HepG2 (cell line): ENCODE data around the gene TOB1. TPM values are rescaled to one million over a fixed set of nuclear protein-coding genes. Genes with fewer than 3 reads are reported as not detected.

Source experiments
- ATAC-seq: fragments of 200-7000 bp; cut with Tn5 transposase; 3 replicates; pipeline ENCODE4 v1.9.1; 2020; ENCODE audit warnings: mild to moderate bottlenecking, moderate library complexity
- BruUV-seq: library from RNA; stranded (reverse); fragments of 400-500 nt; replicated peaks from 2 replicates; lab custom pipeline; 2021; lab: Mats Ljungman, UMichigan
- CTCF ChIA-PET: fragments of 300-600 bp; formaldehyde crosslinking; extraction: SDS; loops from one replicate; lab custom pipeline; 2021; ENCODE audit warnings: low total read pairs, inconsistent platforms, low intra/inter-chr PET ratio; lab: Yijun Ruan, JAX
- POLR2A ChIA-PET: fragments of 350-600 bp; sonication (Branson Sonifier 250); formaldehyde crosslinking; loops from one replicate; lab custom pipeline; 2020; ENCODE audit warnings: antibody characterized with exemption, inconsistent platforms; lab: Yijun Ruan, JAX
- DNase-seq: peaks from one replicate; pipeline ENCODE4 v3.0.0-alpha.2; 2015; ENCODE audit warnings: low spot score
- FAIRE-seq: peaks from 3 replicates; lab custom pipeline; 2011; peaks lifted over from hg19 to GRCh38; lab: Jason Lieb, UNC
- H2AFZ ChIP-seq: one replicate; pipeline ENCODE4 v1.6.1; 2011; ENCODE audit warnings: low read length, inconsistent platforms
- H3K27ac ChIP-seq: fragments of 300-600 bp; 3 replicates; pipeline ENCODE4 v1.8.0; 2011; ENCODE audit warnings: mixed run types, mild to moderate bottlenecking, mixed read lengths, low read length, inconsistent platforms; ENCODE audit not compliant: insufficient read depth; ENCODE audit errors: extremely low read length
- H3K27me3 ChIP-seq, 2 experiments: fragments of 200-600 bp in 1 of 2; 2 replicates in 1 of 2; 3 replicates in 1 of 2; pipeline versions ENCODE4 v1.6.0 to v1.8.0; 2011; ENCODE audit warnings: low read length in 2 of 2, mild to moderate bottlenecking in 2 of 2, moderate library complexity in 2 of 2, inconsistent platforms in 1 of 2; ENCODE audit not compliant: insufficient read depth in 2 of 2, control insufficient read depth in 1 of 2
- H3K36me3 ChIP-seq, 2 experiments: fragments of 200-600 bp in 1 of 2; replicated peaks in 1 of 2; 2 replicates in 1 of 2; 3 replicates in 1 of 2; pipeline versions ENCODE4 v1.5.1 to v1.8.0; 2011; ENCODE audit warnings: low read length in 2 of 2, inconsistent platforms in 1 of 2; ENCODE audit not compliant: insufficient read depth in 2 of 2, control insufficient read depth in 1 of 2
- H3K4me1 ChIP-seq: 2 replicates; pipeline ENCODE4 v1.5.1; 2012; ENCODE audit warnings: low read length, inconsistent platforms; ENCODE audit not compliant: insufficient read depth
- H3K4me2 ChIP-seq: 2 replicates; pipeline ENCODE4 v1.6.0; 2011; ENCODE audit warnings: low read depth, low read length, inconsistent platforms
- H3K4me3 ChIP-seq, 3 experiments: fragments of 200-600 bp in 1 of 3; sonication (generic), shearing (Covaris generic) in 1 of 3; replicated peaks in 1 of 3; 2 replicates each; pipeline ENCODE4 v1.5.1; 2011 to 2016; ENCODE audit warnings: low read length in 3 of 3, inconsistent platforms in 2 of 3, low read depth in 2 of 3, mild to moderate bottlenecking in 2 of 3, control low read depth in 1 of 3, mixed read lengths in 1 of 3; ENCODE audit not compliant: insufficient read depth in 1 of 3
- H3K79me2 ChIP-seq: one replicate; pipeline ENCODE4 v1.6.1; 2011; ENCODE audit warnings: low read length, inconsistent platforms; ENCODE audit not compliant: insufficient read depth
- H3K9ac ChIP-seq: 2 replicates; pipeline ENCODE4 v1.6.0; 2011; ENCODE audit warnings: mild to moderate bottlenecking, low read depth, low read length, inconsistent platforms; ENCODE audit not compliant: insufficient read depth
- H3K9me3 ChIP-seq: 2 replicates; pipeline ENCODE4 v1.5.1; 2012; ENCODE audit warnings: mild to moderate bottlenecking, low read length
- H4K20me1 ChIP-seq: 2 replicates; pipeline ENCODE4 v1.6.0; 2011; ENCODE audit warnings: inconsistent platforms, mild to moderate bottlenecking, low read length, moderate library complexity; ENCODE audit not compliant: insufficient read depth
- ARNTL ChIP-seq: sonication (generic); formaldehyde crosslinking; IDR thresholded peaks from 2 replicates; pipeline ENCODE4 v1.4.0; 2020; ENCODE audit warnings: mild to moderate bottlenecking, missing genetic modification reagents
- IKZF1 ChIP-seq: fragments of 450-650 bp; IDR thresholded peaks from 2 replicates; pipeline ENCODE4 v1.7.1; 2016
- JUND ChIP-seq: sonication (generic); formaldehyde crosslinking; IDR thresholded peaks from 2 replicates; pipeline ENCODE4 v1.8.0; 2022; ENCODE audit warnings: mild to moderate bottlenecking, missing genetic modification reagents
- ZNF567 ChIP-seq: sonication (generic); formaldehyde crosslinking; IDR thresholded peaks from 2 replicates; pipeline ENCODE4 v1.8.1; 2023; ENCODE audit warnings: mild to moderate bottlenecking, missing genetic modification reagents, borderline replicate concordance
- ZNF572 ChIP-seq: sonication (generic); formaldehyde crosslinking; IDR thresholded peaks from 2 replicates; pipeline ENCODE4 v1.5.1; 2020; ENCODE audit warnings: mild to moderate bottlenecking, missing genetic modification reagents
- ZNF629 ChIP-seq: sonication (generic); formaldehyde crosslinking; conservative IDR thresholded peaks from 2 replicates; pipeline ENCODE4 v1.5.0; 2020; ENCODE audit warnings: missing genetic modification reagents
- ZNF7 ChIP-seq: IDR thresholded peaks from 2 replicates; pipeline ENCODE4 v1.6.1; 2016; ENCODE audit warnings: missing biosample characterization, missing genetic modification reagents
- WGBS: methylation state at CpG from one replicate; pipeline ENCODE4 v1.1.6; 2017; ENCODE audit warnings: low lambda C conversion rate; 5-methylcytosine and 5-hydroxymethylcytosine counted together
- in situ Hi-C: cut with HindIII; loops from 2 replicates; pipeline ENCODE4 v1.10.0; 2017; ENCODE audit warnings: low pct_unique_long_range_greater_than_20kb; ENCODE audit not compliant: extremely low pct_ligation_motif_present
- intact Hi-C: fragments of 100-400 bp; cut with micrococcal nuclease; formaldehyde crosslinking; loops from one replicate; pipeline ENCODE4 v1.10.0; 2022; ENCODE audit not compliant: unreplicated experiment
- polyA plus RNA-seq, 8 experiments: library from polyadenylated mRNA; depleted of rRNA in 3 of 8; stranded (reverse) in 7 of 8; unstranded in 1 of 8; fragments of >200 nt; fragmentation: Illumina TruSeq in 4 of 8; extraction: Trizol in 4 of 8; gene quantifications; 2 replicates each; pipeline versions ENCODE4 v1.2.1 to v1.2.3, GENCODE V29; 2011 to 2016; ENCODE audit warnings: low read depth in 4 of 8, missing spikeins in 1 of 8, mixed read lengths in 1 of 8; ENCODE audit not compliant: insufficient read depth in 1 of 8
- total RNA-seq, 5 experiments: library from RNA; depleted of rRNA; stranded (reverse); fragments of >200 nt; fragmentation: Illumina TruSeq; extraction: Trizol; gene quantifications; 2 replicates each; pipeline ENCODE4 v1.2.3, GENCODE V29; 2016; ENCODE audit warnings: low read depth in 1 of 5
- TF ChIP-seq, protein P1 (sequence below): sonication (generic); formaldehyde crosslinking; IDR thresholded peaks from 2 replicates; pipeline ENCODE4 v1.5.1; 2020; ENCODE audit warnings: mild to moderate bottlenecking, missing genetic modification reagents, moderate library complexity

Gene TOB1
- total and polyA plus RNA-seq, 2 of the 13 experiments (the other 11 are each of a cell fraction or from before 2014, with no cell fraction given): 21.9 to 57.7 TPM

DNA sequence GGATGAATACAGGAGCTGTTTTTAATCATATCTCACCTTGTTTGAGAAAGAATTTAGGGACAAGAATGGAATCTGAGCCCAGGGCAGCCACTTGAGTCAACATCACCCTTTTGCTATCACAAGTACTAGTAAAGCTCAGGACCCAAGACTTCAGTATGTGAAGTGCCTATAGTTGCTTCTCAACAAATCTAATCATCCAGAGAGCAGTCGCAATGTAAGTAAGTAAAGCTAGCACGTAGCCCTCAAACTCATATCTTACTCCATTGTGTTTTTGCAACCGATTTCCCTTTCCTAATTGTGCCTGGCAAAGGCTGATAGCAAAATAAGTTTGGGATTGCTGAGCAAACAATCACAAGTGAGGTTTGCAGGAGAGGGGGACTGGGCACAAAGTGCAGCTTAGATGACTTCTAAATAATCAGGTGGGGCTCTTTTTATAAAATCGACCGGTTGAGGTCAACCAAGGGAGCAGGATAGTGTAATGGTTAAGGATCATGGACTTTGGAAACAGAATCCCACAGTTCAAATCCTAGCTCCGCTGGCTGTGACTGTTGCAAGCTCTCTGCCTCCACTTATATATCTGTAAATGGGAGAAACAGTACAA, 13.0 kb downstream of the TOB1 start (continued):
- TF ChIP-seq ZNF7 (CRISPR knock-in tag) (no peak), ZNF567 (CRISPR knock-in tag) (no peak), ZNF572 (CRISPR knock-in tag) (no peak)
- TF ChIP-seq, protein P1, sequence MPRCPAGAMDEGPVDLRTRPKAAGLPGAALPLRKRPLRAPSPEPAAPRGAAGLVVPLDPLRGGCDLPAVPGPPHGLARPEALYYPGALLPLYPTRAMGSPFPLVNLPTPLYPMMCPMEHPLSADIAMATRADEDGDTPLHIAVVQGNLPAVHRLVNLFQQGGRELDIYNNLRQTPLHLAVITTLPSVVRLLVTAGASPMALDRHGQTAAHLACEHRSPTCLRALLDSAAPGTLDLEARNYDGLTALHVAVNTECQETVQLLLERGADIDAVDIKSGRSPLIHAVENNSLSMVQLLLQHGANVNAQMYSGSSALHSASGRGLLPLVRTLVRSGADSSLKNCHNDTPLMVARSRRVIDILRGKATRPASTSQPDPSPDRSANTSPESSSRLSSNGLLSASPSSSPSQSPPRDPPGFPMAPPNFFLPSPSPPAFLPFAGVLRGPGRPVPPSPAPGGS (CRISPR knock-in tag): peak; percentile 37; the same call in 1 of the 2 replicates

DNA sequence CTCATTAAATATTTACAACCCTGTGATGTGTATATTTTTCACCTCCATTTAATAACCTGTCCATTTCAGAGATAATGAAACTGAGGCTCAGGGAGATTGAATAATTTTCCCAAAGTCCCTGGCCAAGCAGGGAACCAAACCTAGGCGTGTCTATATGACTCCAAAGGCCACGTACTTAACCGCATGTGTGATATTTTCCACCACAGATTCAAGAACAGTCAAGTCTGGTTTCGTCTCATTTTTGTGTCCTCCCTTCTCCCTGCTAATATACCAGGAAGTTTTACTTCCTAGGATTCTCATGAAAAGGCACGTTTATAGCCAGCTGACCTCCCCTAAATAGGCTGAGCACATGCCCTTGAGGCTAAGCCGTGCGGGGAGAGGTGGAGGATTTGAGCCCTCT, 15.5 kb downstream of the TOB1 start:
- Histone ChIP-seq H3K4me1 (peaks cover 61% of the 10 kb centered on the region), H4K20me1 (no peaks in the 10 kb centered on the region), H3K36me3 (no peaks in the 10 kb centered on the region), H3K4me3 (no peak overlapping the region), H3K9me3 (0 out of 2 replicates have a peak, but pooled peaks cover 6% of the 10 kb centered on the region), H3K27ac (no peak overlapping the region), H3K4me2 (peak overlapping the region; percentile 12; the same call in 1 of the 2 replicates), H3K79me2 (no peaks in the 10 kb centered on the region), H3K27me3 (peaks cover 1 to 17% of the 10 kb centered on the region in 2 experiments; a peak in 3 of 5 replicates), H2AFZ (no peak overlapping the region), H3K9ac (no peak overlapping the region)
- TF ChIP-seq JUND (no peak), IKZF1 (no peak), ARNTL (CRISPR knock-in tag) (0 out of 2 replicates have a peak, but pooled peaks have one; percentile 35), ZNF629 (CRISPR knock-in tag) (peak; percentile 79)
- CTCF ChIA-PET: interaction anchor here (3.5 kb wide), 1 partner anchor 99 kb away, joined by 23 read pairs; no protein-coding TSS in a partner anchor
- in situ Hi-C loops: no loop called here
- BruUV-seq: no TSS peak
- ATAC-seq: no peak
- FAIRE-seq: no peak
- 31% methylated on average over 7 of the region's 7 CpGs for WGBS
- POLR2A ChIA-PET: interaction anchor here (6.7 to 10.6 kb wide), 2 partner anchors 14 to 96 kb away, joined by 220 to 333 read pairs; partner anchors contain the start of gene TOB1
- intact Hi-C loops: no loop called here
- DNase-seq: no peak
